ENCODE results near the gene HSD11B2. TPM values are rescaled to one million over a fixed set of nuclear protein-coding genes. Genes with fewer than 3 reads are reported as not detected.
A peak's percentile ranks its signal among the peaks of the same experiment; 100 is the strongest.

The HSD11B2 gene
- total RNA-seq, 1 experiment from 2014 or later: 33.5 TPM

- Histone ChIP-seq H2BK12ac (ENCODE audit: insufficient read length, low read depth, low read length) (no peak overlapping the region), H2BK5ac (ENCODE audit: insufficient read length, low read length) (no peak overlapping the region), H2AFZ (ENCODE audit: low read length) (no peak overlapping the region), H3K27me3 (ENCODE audit: insufficient read depth, low read length) (no peaks in the 10 kb centered on the region), H3K14ac (ENCODE audit: insufficient read depth, low read length) (no peak overlapping the region; the same call in 1 of the 2 replicates), H4K8ac (replicated peaks; ENCODE audit: insufficient read length, low read depth, low read length) (no peak overlapping the region), H2BK20ac (ENCODE audit: low read depth, low read length, poor library complexity, severe bottlenecking) (no peak overlapping the region), H3K4ac (ENCODE audit: low read depth, low read length) (no peak overlapping the region), H3K18ac (ENCODE audit: insufficient read length, low read depth, low read length) (no peak overlapping the region), H3K56ac (ENCODE audit: insufficient read length, low read depth, low read length) (no peak overlapping the region), H2AK5ac (ENCODE audit: insufficient read length, low read length) (no peak overlapping the region), H3K79me1 (ENCODE audit: insufficient read depth, low read depth, low read length, poor library complexity, severe bottlenecking) (no peaks in the 10 kb centered on the region), H3K23ac (ENCODE audit: insufficient read length, low read depth, low read length) (no peak overlapping the region), H3K79me2 (ENCODE audit: insufficient read depth, low read length) (no peaks in the 10 kb centered on the region), H2BK120ac (ENCODE audit: low read depth, low read length, poor library complexity, severe bottlenecking) (no peak overlapping the region), H3K4me1 (ENCODE audit: insufficient read depth, low read length) (no peaks in the 10 kb centered on the region), H4K20me1 (ENCODE audit: control insufficient read depth, insufficient read depth, insufficient read length) (no peaks in the 10 kb centered on the region), H3K9me3 (ENCODE audit: control insufficient read depth, low read depth, low read length) (no peaks in the 10 kb centered on the region), H4K5ac (ENCODE audit: insufficient read length, low read depth, low read length) (no peak overlapping the region), H3K4me2 (ENCODE audit: insufficient read depth, insufficient read length, low read length) (no peak overlapping the region), H3T11ph (ENCODE audit: low read length) (no peak overlapping the region), H3K9ac (ENCODE audit: extremely low read depth, insufficient read length, low read length) (no peak overlapping the region), H4K91ac (ENCODE audit: insufficient read length, low read depth, low read length) (no peak overlapping the region), H3K27ac (ENCODE audit: insufficient read length, low read depth, low read length) (no peak overlapping the region), H3K23me2 (ENCODE audit: insufficient read length, low read depth, low read length, poor library complexity, severe bottlenecking) (no peaks in the 10 kb centered on the region), H2BK15ac (ENCODE audit: low read depth, low read length) (no peak overlapping the region)
- TF ChIP-seq CTCF (conservative IDR thresholded peaks at IDR 0.05): no peak
- H3K27ac Mint-ChIP-seq: peak overlapping the region in 1 of 3 experiments; percentile 68; a peak in 1 of 7 replicates
- H3K9me3 Mint-ChIP-seq: no peaks in the 10 kb centered on the region
- H3K4me3 Mint-ChIP-seq: no peak overlapping the region
- peaks cover 0 to 15% (median 4%) of the 10 kb centered on the region in 3 experiments; a peak in 3 of 7 replicates for H3K36me3 Mint-ChIP-seq (ENCODE audit: insufficient read depth in 1 of 3, low read depth in 3 of 3)
- no peak for DNase-seq
- no peaks in the 10 kb centered on the region for H3K27me3 Mint-ChIP-seq (ENCODE audit: low read depth)
- peaks cover 7 to 10% of the 10 kb centered on the region in 2 experiments for H3K4me1 Mint-ChIP-seq
- no CpG with 5 or more reads among the region's 6 CpGs for WGBS (ENCODE audit: extremely low coverage, insufficient read length, low lambda C conversion rate)
These were observed 23.9 kb downstream of the HSD11B2 start for GRCh38 chr16:67454852-67455251.

Measured in H9 (cell line).